Left ventricle myocardium superior (tissue), 1 donor: ENCODE measurements around the gene INHBA. TPM values are rescaled to one million over a fixed set of nuclear protein-coding genes. Genes with fewer than 3 reads are reported as not detected.

Source experiments
- ATAC-seq: fragments of 200-7000 bp; cut with Tn5 transposase; one replicate; pipeline ENCODE4 v1.9.1; 2020; ENCODE audit warnings: mild to moderate bottlenecking, moderate library complexity
- DNase-seq: peaks from one replicate; pipeline ENCODE4 v3.0.0-alpha.2; 2020
- intact Hi-C: fragments of 100-400 bp; cut with micrococcal nuclease; formaldehyde crosslinking; loops from one replicate; pipeline ENCODE4 v1.11.0; 2022
- total RNA-seq: library from RNA; stranded (reverse); fragmentation: NEBNext Ultra II Directional; extraction: Animal tissue kit (Norgen Biotek cat#: 25700); gene quantifications from one replicate; pipeline ENCODE4 v1.2.1, GENCODE V29; 2021
- donor health status: DM: no; HTN: yes; CAD: no; lungs with severe emphysema.

The INHBA gene
- total RNA-seq, 1 donor from 2014 or later, result 1.5 TPM

GRCh38 chr7:41716691-41717090 lies 13.8 kb upstream of the INHBA start:
- intact Hi-C loops, result no loop called here
- DNase-seq, result no peak
- no peak for ATAC-seq

- no peak for DNase-seq
- ATAC-seq, result no peak
- intact Hi-C loops, result no loop called here
These were observed 12.1 kb upstream of the INHBA start for GRCh38 chr7:41715000-41715399.

- ATAC-seq (no peak), DNase-seq (peak; percentile 36)
- intact Hi-C loops, result no loop called here
These were observed 8.6 kb upstream of the INHBA start for GRCh38 chr7:41711283-41712064.

GRCh38 chr7:41710838-41711237 lies 7.9 kb upstream of the INHBA start:
- no peak for ATAC-seq
- intact Hi-C loops, result no loop called here

GRCh38 chr7:41709621-41710020 lies 6.7 kb upstream of the INHBA start:
- no peak for DNase-seq
- intact Hi-C loops, result no loop called here
- ATAC-seq, result no peak

More at GRCh38 chr7:41710838-41711237, 7.9 kb upstream of the INHBA start:
- DNase-seq, result no peak

- no peak for DNase-seq
- intact Hi-C loops, result no loop called here
- ATAC-seq, result no peak
These were observed 5.9 kb upstream of the INHBA start for GRCh38 chr7:41708581-41709358.

GRCh38 chr7:41706228-41706930 lies 3.5 kb upstream of the INHBA start:
- ATAC-seq (no peak), DNase-seq (no peak)
- intact Hi-C loops, result no loop called here

- ATAC-seq (peak; percentile 94), DNase-seq (peak; percentile 90)
- intact Hi-C loops, result no loop called here
These were observed 2.4 kb upstream of the INHBA start for GRCh38 chr7:41705109-41705901.

- DNase-seq (no peak), ATAC-seq (no peak)
- intact Hi-C loops, result no loop called here
These were observed 1.6 kb downstream of the INHBA start for GRCh38 chr7:41701068-41701941.

- no peak for ATAC-seq
- intact Hi-C loops, result no loop called here
- DNase-seq, result no peak
These were observed 2.8 kb downstream of the INHBA start for GRCh38 chr7:41700044-41700471.

GRCh38 chr7:41699516-41699915 lies 3.4 kb downstream of the INHBA start:
- ATAC-seq (peak; percentile 22), DNase-seq (no peak)
- intact Hi-C loops, result no loop called here

GRCh38 chr7:41698726-41699125 lies 4.2 kb downstream of the INHBA start:
- DNase-seq (no peak), ATAC-seq (peak; percentile 17)
- intact Hi-C loops, result no loop called here

- intact Hi-C loops, result no loop called here
- ATAC-seq (no peak), DNase-seq (no peak)
These were observed 4.8 kb downstream of the INHBA start for GRCh38 chr7:41698114-41698513.

- DNase-seq, result peak; percentile 87
- intact Hi-C loops, result no loop called here
- peak; percentile 74 for ATAC-seq
These were observed 6.5 kb downstream of the INHBA start for GRCh38 chr7:41696323-41696916.

GRCh38 chr7:41695661-41696322 lies 7.1 kb downstream of the INHBA start:
- peak; percentile 30 for ATAC-seq
- intact Hi-C loops, result no loop called here
- no peak for DNase-seq

GRCh38 chr7:41694495-41694894 lies 8.4 kb downstream of the INHBA start:
- no peak for ATAC-seq
- intact Hi-C loops, result no loop called here
- no peak for DNase-seq
